Activated naive CD4-positive, alpha-beta T cell treated with Interleukin-2 at 50 U/mL for 16 hours (primary cell): ENCODE results near the gene ANKRD45.
"Not testable (repeated sequence)": the region's sequence is repeated elsewhere in the genome, so short reads cannot be mapped to it uniquely, and the experiment has no call there.

Experiments used
- DNase-seq: peaks from one replicate; pipeline ENCODE4 v3.0.0-alpha.2; 2020

Gene ANKRD45

DNA sequence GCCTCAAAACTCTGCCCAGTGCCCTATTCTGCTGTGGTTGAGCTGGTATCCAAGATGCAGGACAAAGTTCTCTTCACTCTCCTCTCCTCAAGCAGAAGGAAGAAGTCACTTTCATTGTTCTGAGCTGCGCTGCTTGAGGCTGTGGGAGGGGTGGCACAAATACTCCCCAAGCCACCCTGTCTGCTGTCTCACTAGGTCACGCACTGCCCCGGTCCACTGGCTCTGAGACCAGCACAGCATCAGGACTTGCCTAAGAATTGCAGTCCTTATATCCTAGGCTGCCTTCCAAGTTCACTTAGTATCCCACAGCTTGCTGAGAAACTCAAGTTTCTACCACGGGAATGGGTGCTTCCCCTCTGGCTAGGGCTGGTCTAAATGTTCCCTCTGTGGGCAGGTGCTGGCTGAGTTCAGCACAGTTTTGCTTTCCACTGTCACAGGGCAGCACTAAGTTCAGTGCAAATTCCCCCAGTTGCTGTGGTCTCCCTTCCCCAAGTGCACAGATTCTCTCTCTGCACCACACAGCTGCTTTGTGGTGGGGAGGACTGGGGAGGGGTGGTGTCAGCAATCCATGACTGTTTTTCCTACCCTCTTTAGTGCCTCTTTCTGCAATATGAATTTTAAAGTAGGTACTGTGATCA is 99.2 kb downstream of the ANKRD45 start:
- DNase-seq: no peak

DNA sequence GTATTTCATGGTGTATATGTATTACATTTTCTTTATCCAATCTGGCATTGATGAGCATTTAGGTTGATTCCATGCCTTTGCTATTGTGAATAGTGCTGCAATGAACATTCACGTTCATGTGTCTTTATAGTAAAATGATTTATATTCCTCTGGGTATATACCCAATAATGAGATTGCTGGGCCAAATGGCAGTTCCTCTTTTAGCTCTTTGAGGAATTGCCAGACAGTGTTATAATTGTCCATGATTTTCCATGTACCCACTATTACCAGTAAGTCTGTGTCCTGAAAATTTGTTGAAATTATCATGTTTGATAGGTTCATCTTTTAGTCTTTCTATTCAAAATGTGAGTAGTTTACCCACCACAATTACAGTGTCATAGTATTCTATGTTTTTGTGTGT is 101.2 kb downstream of the ANKRD45 start:
- no peak for DNase-seq

DNA sequence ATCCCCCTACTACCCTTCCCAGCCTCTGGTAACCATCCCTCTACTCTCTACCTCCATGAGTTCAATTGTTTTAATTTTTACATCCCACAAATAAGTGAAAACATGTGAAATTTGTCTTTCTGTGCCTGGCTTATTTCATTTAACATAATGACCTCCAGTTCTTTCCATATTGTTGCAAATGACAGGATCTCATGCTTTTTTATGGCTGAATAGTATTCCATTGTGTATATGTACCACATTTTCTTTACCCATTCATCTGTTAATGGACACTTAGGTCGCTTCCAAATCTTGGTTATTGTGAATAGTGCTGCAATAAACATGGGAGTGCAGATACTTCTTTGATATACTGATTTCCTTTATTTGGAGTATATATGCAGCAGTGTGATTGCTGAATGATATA is 105.8 kb downstream of the ANKRD45 start:
- not testable (repeated sequence) for DNase-seq

DNA sequence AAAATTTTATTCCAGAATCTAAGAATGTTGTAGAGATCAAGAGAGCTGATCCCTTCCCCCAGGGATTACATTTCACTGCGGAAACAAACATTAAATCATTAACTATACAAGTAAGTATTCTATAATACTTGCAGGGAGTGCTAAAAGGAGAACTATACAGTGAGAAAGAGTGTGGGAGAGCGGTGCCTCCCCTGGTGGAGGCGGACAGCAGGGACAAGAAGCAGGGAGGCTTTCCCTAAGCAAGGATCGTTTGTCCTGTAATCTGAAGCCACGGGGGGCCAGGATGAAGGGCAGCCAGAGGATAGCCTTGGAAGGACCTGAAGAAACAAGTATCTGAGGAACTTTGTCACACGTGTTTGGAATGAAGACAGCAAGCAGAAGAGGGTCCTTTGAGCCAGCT is 106.8 kb downstream of the ANKRD45 start:
- DNase-seq: no peak

DNA sequence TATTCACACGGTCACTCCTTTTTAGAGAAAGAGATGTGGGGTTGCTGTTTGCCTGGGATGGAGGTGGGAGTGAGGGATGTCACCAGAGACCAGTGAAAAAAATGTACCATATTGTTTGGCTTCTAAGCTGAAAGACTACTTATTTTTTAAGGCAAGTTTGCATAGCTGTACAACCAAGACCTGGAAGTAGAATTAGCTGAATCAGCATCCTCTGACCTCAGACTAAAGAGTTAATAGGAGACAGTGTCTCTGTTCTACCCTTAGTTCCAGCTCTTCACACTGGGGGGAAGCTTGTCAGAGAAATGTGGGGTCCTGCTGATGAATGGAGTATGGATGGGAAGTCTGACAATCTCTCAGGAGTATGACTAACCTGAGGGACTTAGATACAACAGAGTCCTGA is 108.4 kb downstream of the ANKRD45 start:
- DNase-seq: no peak

DNA sequence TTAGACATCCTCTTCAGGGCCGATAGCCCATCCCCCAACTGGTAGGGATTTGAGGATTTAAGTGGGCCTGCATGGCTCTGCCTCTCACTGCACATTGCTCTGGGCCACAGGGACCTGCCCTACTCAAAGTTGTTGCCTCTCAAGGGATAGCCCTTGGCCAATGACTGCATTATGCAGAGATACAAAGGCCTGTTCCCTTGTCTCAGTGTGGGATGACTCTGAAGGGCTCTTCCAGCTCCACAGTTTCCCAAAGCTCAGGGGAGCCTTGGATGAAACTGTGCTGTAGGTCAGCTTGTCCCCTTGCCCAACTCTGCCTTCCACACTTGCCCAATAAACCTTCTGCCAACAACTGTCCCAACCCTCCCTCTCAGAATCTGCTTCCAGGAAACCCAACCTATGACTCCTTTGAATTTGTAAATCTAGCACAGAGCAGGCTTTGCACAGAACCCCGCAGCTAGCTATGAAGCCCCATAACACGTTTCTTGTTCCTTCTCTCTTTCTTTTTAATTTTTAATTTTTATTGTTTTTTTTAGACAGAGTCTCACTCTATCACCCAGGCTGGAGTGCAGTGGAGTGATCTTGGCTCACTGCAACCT is 109.3 kb downstream of the ANKRD45 start:
- no peak for DNase-seq
